EH (cell line): ENCODE results near the gene FMNL1.

ENCODE experiments used
- DNase-seq: peaks from one replicate; pipeline ENCODE4 v3.0.0-alpha.2; 2015; ENCODE audit warnings: low read depth

Gene FMNL1

GRCh38 chr17:45279898-45280297 lies 58.2 kb downstream of the FMNL1 start:
- DNase-seq, result no peak

GRCh38 chr17:45282683-45283644 lies 61.3 kb downstream of the FMNL1 start:
- DNase-seq, result peak; percentile 46

- no peak for DNase-seq
Observed at GRCh38 chr17:45283711-45284110, 62.0 kb downstream of the FMNL1 start.

- no peak for DNase-seq
Observed at GRCh38 chr17:45284176-45285140, 62.8 kb downstream of the FMNL1 start.

GRCh38 chr17:45286286-45286685 lies 64.6 kb downstream of the FMNL1 start:
- no peak for DNase-seq

GRCh38 chr17:45287526-45288500 lies 66.1 kb downstream of the FMNL1 start:
- DNase-seq, result peak; percentile 51

GRCh38 chr17:45288825-45289224 lies 67.1 kb downstream of the FMNL1 start:
- no peak for DNase-seq

- DNase-seq, result no peak
Observed at GRCh38 chr17:45289301-45290268, 67.9 kb downstream of the FMNL1 start.

- no peak for DNase-seq
Observed at GRCh38 chr17:45290269-45290765, 68.6 kb downstream of the FMNL1 start.

- no peak for DNase-seq
Observed at GRCh38 chr17:45291171-45291805, 69.6 kb downstream of the FMNL1 start.

GRCh38 chr17:45292696-45293412 lies 71.2 kb downstream of the FMNL1 start:
- no peak for DNase-seq

- peak; percentile 95 for DNase-seq
Observed at GRCh38 chr17:45293413-45294211, 71.9 kb downstream of the FMNL1 start.

GRCh38 chr17:45294506-45294905 lies 72.8 kb downstream of the FMNL1 start:
- DNase-seq, result peak; percentile 95

GRCh38 chr17:45296003-45296832 lies 74.5 kb downstream of the FMNL1 start:
- DNase-seq, result peak; percentile 91

GRCh38 chr17:45296833-45297124 lies 75.1 kb downstream of the FMNL1 start:
- DNase-seq, result peak; percentile 73
